Muscle layer of colon (tissue), 2 donors: ENCODE measurements around the gene ARG1.
"Not testable (repeated sequence)": the region's sequence is repeated elsewhere in the genome, so short reads cannot be mapped to it uniquely, and the experiment has no call there.

Experiments
- H3K27ac ChIP-seq: one replicate; pipeline ENCODE4 v1.7.0; 2013; ENCODE audit warnings: low read depth, mild to moderate bottlenecking, low read length, moderate library complexity
- H3K27me3 ChIP-seq, 2 donors: one replicate each; pipeline ENCODE4 v1.7.0; 2013; ENCODE audit warnings: low read length in 2 of 2, mild to moderate bottlenecking in 2 of 2; ENCODE audit not compliant: insufficient read depth in 2 of 2, control insufficient read depth in 1 of 2
- H3K36me3 ChIP-seq: one replicate; pipeline ENCODE4 v1.7.0; 2013; ENCODE audit warnings: mild to moderate bottlenecking, low read length; ENCODE audit not compliant: insufficient read depth
- H3K4me1 ChIP-seq: one replicate; pipeline ENCODE4 v1.7.0; 2013; ENCODE audit warnings: mild to moderate bottlenecking, low read length; ENCODE audit not compliant: insufficient read depth
- H3K4me3 ChIP-seq, 2 donors: one replicate each; pipeline ENCODE4 v1.7.0; 2013; ENCODE audit warnings: low read length in 2 of 2, low read depth in 1 of 2, mild to moderate bottlenecking in 1 of 2, moderate library complexity in 1 of 2
- H3K9ac ChIP-seq: one replicate; pipeline ENCODE4 v1.7.0; 2013; ENCODE audit warnings: low read length
- H3K9me3 ChIP-seq: one replicate; pipeline ENCODE4 v1.7.0; 2013; ENCODE audit warnings: mild to moderate bottlenecking, low read length
- donor health status: abdominal sarcoma.
- donor health status: Adenocarcinoma of cecum.

Gene ARG1

DNA sequence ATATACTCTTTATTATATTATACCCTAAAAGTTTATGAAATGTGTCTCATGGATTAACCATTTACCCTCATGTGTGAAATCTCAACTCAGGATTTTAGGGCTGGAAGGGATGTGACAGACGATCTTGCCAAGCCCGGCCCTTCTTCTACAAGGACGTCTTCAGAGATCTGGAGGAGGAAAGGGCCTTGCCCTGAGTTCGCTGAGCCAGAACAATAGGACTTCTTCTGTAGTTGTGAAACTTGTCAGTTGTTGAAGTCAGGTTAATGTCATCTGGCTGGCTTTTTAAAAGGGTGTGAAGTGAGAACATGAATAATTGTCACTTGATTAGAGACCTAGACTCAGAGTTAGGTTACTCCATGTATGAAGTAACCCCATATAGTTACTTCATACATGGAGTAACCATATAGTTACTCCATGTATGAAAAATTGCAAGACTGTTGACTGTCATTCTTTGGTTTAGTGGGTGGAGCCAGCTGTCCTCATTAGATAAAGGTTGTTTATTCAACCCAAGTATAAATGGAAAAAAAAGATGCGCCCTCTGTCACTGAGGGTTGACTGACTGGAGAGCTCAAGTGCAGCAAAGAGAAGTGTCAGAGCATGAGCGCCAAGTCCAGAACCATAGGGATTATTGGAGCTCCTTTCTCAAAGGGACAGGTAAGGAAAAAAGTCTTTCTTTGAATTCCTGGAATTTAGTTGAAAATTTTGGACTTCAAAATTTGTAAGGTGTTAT, at the start of gene ARG1:
Gene ARG1 (plus strand): TSS at position 541 of the 730 bp plus-strand sequence. CDS start 57 bp downstream, at position 598.
- H3K4me3 ChIP-seq: no peak within 1 kb of the TSS
- H3K27ac ChIP-seq: no peak within 1 kb of the TSS
- no peaks in the 10 kb centered on the region for H3K9me3 ChIP-seq
- H3K27me3 ChIP-seq: no peaks in the 10 kb centered on the region
- peaks cover 3% of the 10 kb centered on the region for H3K36me3 ChIP-seq
- no peak within 1 kb of the TSS for H3K9ac ChIP-seq
- no peaks in the 10 kb centered on the region for H3K4me1 ChIP-seq

DNA sequence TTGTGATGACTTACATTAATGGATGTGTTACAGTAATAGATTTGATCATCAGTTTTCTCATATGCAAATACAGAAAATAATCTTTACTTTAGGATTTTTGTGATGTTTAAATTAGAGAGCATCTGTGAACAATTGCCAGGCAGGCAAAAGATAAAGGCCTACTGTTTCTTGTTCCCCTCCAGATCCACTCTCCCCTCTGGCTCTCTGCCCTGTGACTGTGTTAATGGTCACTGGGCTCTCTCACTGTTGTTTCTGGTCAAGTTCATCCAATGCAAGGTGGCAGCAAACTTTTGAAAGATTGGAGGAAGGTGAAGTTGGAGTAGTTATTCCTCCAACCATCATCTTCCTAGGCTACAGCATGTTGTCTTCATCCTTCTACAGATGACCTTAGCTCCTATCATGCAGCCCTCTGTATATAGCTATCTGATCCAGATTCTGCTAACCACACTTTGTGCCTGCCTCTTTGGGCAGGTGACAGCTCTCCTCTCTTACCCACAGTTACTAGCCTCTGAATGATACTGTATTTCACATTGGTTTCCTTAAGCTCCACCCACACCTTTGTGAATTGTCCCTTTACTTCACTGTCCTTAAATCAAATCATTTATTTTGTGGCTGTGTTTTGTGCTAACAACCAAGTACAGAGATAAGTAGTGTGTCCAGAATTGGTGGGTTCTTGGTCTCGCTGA, 48.9 kb upstream of the ARG1 start:
- Histone ChIP-seq H3K27ac (no peak overlapping the region), H3K9ac (no peak overlapping the region), H3K9me3 (no peaks in the 10 kb centered on the region), H3K4me1 (no peaks in the 10 kb centered on the region), H3K4me3 (no peak overlapping the region), H3K27me3 (no peaks in the 10 kb centered on the region), H3K36me3 (no peaks in the 10 kb centered on the region)

DNA sequence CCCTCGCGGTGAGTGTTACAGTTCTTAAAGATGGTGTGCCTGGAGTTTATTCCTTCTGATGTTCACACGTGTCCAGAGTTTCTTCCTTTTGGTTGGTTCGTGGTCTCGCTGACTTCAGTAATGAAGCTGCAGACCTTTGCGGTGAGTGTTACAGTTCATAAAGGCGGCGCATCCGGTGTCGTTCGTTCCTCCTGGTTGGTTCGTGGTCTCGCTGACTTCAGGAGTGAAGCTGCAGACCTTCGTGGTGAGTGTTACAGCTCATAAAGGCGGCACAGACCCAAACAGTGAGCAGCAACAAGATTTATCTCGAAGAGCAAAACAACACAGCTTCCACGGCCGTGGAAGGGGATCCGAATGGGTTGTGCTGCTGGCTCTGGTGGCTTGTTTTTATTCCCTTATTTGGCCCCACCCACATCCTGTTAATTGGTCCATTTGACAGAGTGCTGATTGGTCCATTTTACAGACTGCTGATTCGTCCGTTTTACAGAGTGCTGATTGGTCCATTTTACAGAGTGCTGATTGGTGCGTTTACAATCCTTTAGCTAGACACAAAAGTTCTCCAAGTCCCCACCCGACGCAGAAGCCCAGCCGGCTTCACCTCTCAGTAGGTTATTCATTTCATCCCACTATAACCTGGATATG, 48.2 kb upstream of the ARG1 start:
- no peak overlapping the region for H3K27ac ChIP-seq
- H3K27me3 ChIP-seq: no peaks in the 10 kb centered on the region
- H3K36me3 ChIP-seq: no peaks in the 10 kb centered on the region
- no peak overlapping the region for H3K9ac ChIP-seq
- no peak overlapping the region for H3K4me3 ChIP-seq
- H3K9me3 ChIP-seq: no peaks in the 10 kb centered on the region
- H3K4me1 ChIP-seq: no peaks in the 10 kb centered on the region

DNA sequence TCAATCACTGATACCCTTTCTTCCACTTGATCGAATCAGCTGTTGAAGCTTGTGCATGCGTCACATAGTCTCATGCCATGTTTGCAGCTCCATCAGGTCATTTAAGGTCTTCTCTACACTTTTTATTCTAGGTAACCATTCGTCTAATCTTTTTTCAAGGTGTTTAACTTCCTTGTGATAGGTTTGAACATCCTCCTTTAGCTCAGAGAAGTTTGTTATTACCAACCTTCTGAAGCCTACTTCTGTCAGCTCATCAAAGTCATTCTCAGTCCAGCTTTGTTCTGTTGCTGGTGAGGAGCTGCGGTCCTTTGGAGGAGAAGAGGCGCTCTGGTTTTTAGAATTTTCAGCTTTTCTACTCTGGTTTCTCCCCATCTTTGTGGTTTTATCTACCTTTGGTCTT, 42.1 kb upstream of the ARG1 start:
- not testable (repeated sequence) for H3K9ac ChIP-seq, H3K36me3 ChIP-seq, H3K9me3 ChIP-seq, H3K27ac ChIP-seq, H3K4me3 ChIP-seq, H3K4me1 ChIP-seq, H3K27me3 ChIP-seq

DNA sequence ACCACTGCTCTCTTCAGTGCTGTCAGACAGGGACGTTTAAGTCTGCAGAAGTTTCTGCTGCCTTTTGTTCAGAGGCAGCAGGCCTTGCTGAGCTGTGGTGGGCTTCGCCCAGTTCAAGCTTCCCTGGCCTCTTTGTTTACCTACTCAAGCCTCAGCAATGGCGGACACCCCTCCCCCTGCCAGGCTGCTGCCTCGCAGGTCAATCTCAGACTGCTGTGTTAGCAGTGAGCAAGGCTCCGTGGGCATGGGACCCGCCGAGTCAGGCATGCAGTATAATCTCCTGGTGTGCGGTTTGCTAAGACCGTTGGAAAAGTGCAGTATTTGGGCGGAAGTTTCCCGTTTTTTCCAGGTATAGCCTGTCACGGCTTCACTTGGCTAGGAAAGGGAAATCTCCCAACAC, 41.3 kb upstream of the ARG1 start:
- H3K36me3 ChIP-seq, H3K27ac ChIP-seq, H3K4me3 ChIP-seq, H3K9me3 ChIP-seq, H3K4me1 ChIP-seq, H3K9ac ChIP-seq, H3K27me3 ChIP-seq: not testable (repeated sequence)

DNA sequence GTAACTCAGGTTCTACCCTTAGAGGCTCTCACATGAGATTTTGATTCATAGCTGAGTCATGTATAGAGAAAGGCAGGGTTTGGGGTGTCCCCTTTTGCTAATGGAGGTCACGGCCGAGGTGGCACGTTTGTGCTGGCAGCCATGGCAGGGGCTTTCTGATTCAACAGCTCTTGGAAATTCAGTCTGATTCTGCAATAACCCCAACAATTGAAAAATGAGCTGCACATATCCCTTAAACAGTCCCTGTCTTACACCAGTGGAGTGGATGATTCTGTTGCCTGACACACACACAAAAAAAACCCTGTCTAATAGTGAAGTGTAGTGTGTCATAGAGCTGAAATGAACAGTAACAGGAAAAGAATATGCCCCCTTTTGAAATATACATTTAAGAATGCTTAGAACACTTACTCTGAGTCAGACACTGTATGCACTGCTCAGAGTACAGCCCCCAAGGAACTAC, 40.4 kb upstream of the ARG1 start:
- Histone ChIP-seq H3K4me1 (no peaks in the 10 kb centered on the region), H3K9ac (no peak overlapping the region), H3K36me3 (no peaks in the 10 kb centered on the region), H3K27me3 (no peaks in the 10 kb centered on the region), H3K27ac (no peak overlapping the region), H3K9me3 (no peaks in the 10 kb centered on the region), H3K4me3 (no peak overlapping the region)

DNA sequence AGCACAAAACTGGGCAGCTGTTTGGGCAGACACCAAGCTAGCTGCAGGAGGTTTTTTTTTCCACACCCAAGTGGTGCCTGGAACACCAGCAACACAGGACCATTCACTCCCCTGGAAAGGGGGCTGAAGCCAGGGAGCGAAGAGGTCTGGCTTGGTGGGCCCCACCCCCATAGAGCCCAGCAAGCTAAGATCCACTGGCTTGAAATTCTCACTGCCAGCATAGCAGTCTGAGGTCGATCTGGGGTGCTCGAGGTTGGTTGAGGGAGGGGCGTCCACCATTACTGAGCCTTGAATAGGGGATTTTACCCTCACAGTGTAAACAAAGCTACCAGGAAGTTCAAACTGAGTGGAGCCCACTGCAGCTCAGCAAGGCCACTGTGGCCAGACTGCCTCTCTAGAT, 34.4 kb upstream of the ARG1 start:
- H3K36me3 ChIP-seq, H3K9ac ChIP-seq, H3K27ac ChIP-seq, H3K4me1 ChIP-seq, H3K4me3 ChIP-seq, H3K27me3 ChIP-seq, H3K9me3 ChIP-seq: not testable (repeated sequence)

DNA sequence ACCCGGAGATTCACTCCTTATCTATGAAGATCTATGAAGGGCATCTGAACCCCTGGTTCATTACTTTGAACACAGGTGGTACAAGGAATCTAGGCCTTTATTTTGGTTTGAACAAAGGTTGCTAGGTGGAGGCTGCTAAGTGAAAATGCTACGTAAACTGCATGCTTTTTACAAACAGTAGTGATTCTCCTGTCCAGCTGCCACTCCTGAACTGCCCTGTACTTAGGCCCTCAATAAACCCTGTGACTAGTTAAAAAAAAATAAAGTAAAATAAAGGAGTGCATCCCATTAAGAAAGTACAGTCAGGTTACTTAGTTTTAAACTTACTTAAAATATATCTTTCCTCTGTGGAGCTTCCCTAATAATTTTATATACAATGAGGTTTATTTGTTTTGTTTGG, 27.7 kb upstream of the ARG1 start:
- H3K9ac ChIP-seq: no peak overlapping the region
- H3K9me3 ChIP-seq: no peaks in the 10 kb centered on the region
- no peak overlapping the region for H3K4me3 ChIP-seq
- H3K36me3 ChIP-seq: no peaks in the 10 kb centered on the region
- no peaks in the 10 kb centered on the region for H3K27me3 ChIP-seq
- H3K27ac ChIP-seq: no peak overlapping the region
- no peaks in the 10 kb centered on the region for H3K4me1 ChIP-seq

DNA sequence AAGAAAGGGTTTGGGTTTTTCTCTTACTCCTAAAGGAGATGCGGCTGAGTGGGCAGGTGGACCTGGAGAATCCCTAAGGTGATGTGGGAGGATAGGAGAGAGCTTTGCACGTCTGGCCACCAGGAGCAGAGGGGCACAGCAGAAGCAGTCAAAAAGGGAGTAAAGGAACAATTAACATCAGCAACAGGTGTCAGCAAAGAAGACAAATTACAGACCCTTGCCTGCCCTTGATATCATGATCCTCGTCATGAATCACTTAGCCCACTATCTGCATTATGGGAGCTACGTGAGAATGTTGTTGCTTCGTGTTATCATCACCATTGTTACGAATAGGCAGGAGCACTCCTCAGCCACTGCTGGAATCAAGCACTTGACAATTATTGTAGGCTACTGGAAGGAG, 25.5 kb upstream of the ARG1 start:
- Histone ChIP-seq H3K4me1 (no peaks in the 10 kb centered on the region), H3K27ac (no peak overlapping the region)

DNA sequence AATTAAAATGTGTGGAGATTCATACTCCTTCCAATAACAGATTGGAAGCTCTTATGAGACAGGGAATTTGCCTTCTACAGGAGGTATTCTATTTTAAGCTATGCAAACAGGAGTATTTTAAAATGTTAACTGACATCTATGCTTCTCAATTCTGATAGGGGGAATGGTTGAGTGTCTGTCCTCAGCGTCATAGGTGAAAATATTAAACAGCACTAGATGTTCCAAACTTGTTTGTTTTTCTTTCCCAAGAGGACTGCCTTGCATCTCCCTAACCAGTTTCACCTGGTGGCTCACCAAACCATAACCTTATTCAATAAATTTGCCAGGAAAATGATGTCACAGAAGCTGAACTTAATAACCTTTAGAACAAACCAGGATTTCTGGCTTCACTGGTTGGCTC, 24.6 kb upstream of the ARG1 start:
- Histone ChIP-seq H3K27ac (no peak overlapping the region), H3K4me3 (no peak overlapping the region), H3K9ac (no peak overlapping the region), H3K4me1 (no peaks in the 10 kb centered on the region), H3K27me3 (no peaks in the 10 kb centered on the region), H3K36me3 (no peaks in the 10 kb centered on the region), H3K9me3 (no peaks in the 10 kb centered on the region)

More for the DNA sequence above, 25.5 kb upstream of the ARG1 start:
- Histone ChIP-seq H3K36me3 (no peaks in the 10 kb centered on the region), H3K27me3 (no peaks in the 10 kb centered on the region), H3K9me3 (no peaks in the 10 kb centered on the region), H3K4me3 (no peak overlapping the region), H3K9ac (no peak overlapping the region)

DNA sequence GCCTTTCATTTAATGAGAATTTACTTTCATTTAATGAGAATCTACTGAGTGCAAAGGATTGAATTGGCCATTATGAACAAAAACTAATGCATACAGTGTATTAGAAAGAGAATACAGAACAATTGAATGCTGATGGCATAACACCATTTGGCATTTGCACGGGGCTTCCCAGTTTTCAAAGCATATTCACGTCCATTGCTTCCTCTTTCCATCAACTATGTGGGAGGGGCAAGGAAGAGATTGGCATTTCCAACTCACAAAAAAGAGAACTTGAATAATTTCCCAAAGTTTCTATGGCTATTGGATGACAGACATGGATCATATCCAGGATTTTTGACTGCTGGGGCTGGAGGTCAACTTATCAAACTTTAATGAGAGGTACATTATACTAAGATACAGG, 23.2 kb upstream of the ARG1 start:
- no peak overlapping the region for H3K4me3 ChIP-seq
- no peaks in the 10 kb centered on the region for H3K4me1 ChIP-seq
- no peak overlapping the region for H3K27ac ChIP-seq

More for the DNA sequence above, 23.2 kb upstream of the ARG1 start:
- Histone ChIP-seq H3K36me3 (no peaks in the 10 kb centered on the region), H3K9ac (no peak overlapping the region), H3K9me3 (no peaks in the 10 kb centered on the region), H3K27me3 (no peaks in the 10 kb centered on the region)
